ENCODE data around the gene MED27. TPM values are rescaled to one million over a fixed set of nuclear protein-coding genes. Genes with fewer than 3 reads are reported as not detected.
A peak's percentile ranks its signal among the peaks of the same experiment; 100 is the strongest.

MED27 gene
- total RNA-seq, 1 donor from 2014 or later: 41.0 TPM

DNA sequence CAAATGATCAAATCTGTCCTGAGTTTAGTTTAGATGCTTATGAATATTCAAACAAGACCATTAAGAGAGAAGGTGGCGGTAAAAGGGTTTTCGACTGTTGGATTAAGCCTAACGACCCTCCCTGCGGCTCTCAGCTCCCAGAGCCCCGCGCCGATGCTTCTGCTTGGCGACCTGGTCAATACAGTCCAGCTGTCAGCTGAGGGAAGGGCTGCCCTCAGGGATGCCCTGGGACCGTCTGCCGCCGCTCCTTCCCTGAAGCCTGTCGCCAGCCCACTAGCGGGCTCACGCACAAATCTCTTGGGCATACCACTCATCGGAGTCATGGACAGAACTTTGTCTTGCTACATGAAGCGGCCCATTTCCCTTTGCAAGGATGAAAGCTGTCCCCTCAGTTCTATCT, 203.2 kb downstream of the MED27 start:
- Mint-ChIP-seq H3K27me3 (ENCODE audit: insufficient read depth) (no peaks in the 10 kb centered on the region), H3K27ac (peak overlapping the region; percentile 69), H3K9me3 (no peaks in the 10 kb centered on the region), H3K4me3 (no peak overlapping the region), H3K4me1 (ENCODE audit: low read depth) (peaks cover 26% of the 10 kb centered on the region), H3K36me3 (ENCODE audit: low read depth) (no peaks in the 10 kb centered on the region)
- no peak for DNase-seq (ENCODE audit: low spot score)
- intact Hi-C loops (cut with micrococcal nuclease): loop anchor here (1.0 kb wide), 1 partner anchor 37 kb away; no protein-coding TSS in a partner anchor

DNA sequence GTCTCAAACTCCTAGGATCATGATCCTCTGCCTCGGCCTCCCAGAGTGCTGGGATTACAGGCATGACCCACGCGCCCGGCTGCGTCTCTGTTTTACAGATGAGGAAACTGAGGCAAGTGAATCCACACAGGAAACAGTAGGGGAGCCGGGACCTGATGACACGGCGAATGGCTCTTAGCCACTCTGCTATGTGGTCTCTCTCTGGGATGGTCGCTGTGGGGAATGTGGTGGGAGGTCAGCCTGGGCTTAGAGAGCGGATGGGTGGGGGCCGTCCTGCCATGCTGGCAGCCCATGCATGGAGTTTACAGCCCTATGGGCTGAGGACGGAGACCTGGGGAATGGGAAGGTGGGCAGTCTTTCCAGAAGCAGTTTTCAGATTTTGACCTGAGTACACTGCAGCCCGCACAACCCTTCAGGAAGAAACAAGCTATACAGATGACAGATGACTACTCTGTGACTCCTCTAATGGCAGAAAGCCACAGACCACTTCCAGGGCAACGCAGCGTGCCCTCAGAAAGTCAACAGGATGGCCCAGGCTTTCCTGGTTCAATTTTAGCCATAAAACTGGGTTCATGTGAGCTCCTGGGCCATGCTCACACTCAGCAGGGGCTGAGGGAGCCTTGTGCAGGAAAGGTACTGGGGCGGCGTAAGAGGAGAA, 203.7 kb downstream of the MED27 start:
- Mint-ChIP-seq H3K4me1 (ENCODE audit: low read depth) (peaks cover 21% of the 10 kb centered on the region), H3K27ac (peak overlapping the region; percentile 69), H3K4me3 (peak overlapping the region; percentile 33), H3K9me3 (no peaks in the 10 kb centered on the region), H3K36me3 (ENCODE audit: low read depth) (no peaks in the 10 kb centered on the region), H3K27me3 (ENCODE audit: insufficient read depth) (no peaks in the 10 kb centered on the region)
- intact Hi-C loops (cut with micrococcal nuclease): loop anchor here (1.0 kb wide), 1 partner anchor 37 kb away; no protein-coding TSS in a partner anchor
- DNase-seq (ENCODE audit: low spot score): peak; percentile 2

DNA sequence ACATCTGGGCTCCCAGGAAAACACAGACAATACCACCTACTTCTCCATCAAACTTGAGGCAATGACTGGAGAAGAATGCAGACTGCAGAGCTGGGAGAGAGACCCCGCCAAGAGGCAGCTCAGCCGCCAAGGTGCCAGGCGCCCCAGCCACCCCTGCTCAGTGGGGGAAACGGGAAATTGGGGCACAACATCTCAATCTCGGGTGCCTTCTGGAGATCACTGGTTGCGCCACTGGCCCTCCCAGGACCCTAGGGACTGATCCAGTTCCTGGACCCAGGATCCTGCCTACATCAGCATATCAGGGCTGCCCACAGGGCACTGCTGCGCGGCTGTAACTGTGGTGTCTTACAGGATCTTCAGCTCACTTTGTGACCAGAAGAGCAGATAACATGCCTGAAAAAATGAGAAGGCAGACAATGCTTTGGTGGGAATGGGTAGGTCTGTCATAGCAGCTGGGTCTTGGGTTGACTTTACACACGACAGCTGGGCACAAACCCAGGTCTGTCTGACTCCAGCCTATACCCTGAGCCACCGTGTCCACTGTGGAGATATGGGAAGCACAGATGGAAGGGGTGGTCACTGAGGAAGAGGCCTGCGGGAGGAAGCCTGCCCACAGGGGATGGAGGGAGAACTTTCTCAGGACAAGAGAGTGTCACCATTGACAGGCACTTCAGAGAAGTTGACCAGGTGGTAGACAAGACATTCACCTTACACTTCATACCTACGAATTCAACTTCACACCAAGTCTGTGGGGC, 204.6 kb downstream of the MED27 start:
- H3K36me3 Mint-ChIP-seq (ENCODE audit: low read depth): no peaks in the 10 kb centered on the region
- H3K4me1 Mint-ChIP-seq (ENCODE audit: low read depth): peaks cover 18% of the 10 kb centered on the region
- intact Hi-C loops (cut with micrococcal nuclease): no loop called here
- no peaks in the 10 kb centered on the region for H3K9me3 Mint-ChIP-seq
- no peak overlapping the region for H3K4me3 Mint-ChIP-seq
- H3K27me3 Mint-ChIP-seq (ENCODE audit: insufficient read depth): no peaks in the 10 kb centered on the region
- DNase-seq (ENCODE audit: low spot score): no peak
- H3K27ac Mint-ChIP-seq: no peak overlapping the region

DNA sequence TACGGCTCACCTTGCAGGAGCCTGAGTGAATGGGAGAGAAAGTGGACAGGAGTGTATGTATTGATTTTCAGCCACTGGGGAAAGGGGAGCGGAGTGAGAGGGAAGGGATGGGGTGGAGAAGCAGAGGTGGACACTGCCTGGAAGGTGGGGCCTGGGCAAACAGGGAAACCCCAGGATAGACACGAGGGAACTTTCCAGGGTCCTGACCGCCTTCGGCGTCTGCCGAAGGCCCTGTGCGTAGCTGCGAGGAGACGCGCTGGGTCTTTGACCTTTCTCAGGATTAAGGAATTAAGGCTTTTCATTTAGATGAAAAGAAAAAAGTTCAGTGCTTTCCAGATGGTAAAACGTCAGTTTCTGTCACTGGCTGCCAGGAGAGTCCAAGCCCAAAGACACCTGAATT, 205.2 kb downstream of the MED27 start:
- Mint-ChIP-seq H3K27ac (no peak overlapping the region), H3K36me3 (ENCODE audit: low read depth) (no peaks in the 10 kb centered on the region), H3K9me3 (no peaks in the 10 kb centered on the region), H3K4me3 (no peak overlapping the region), H3K4me1 (ENCODE audit: low read depth) (peaks cover 18% of the 10 kb centered on the region), H3K27me3 (ENCODE audit: insufficient read depth) (no peaks in the 10 kb centered on the region)
- no peak for DNase-seq (ENCODE audit: low spot score)
- intact Hi-C loops (cut with micrococcal nuclease): no loop called here

DNA sequence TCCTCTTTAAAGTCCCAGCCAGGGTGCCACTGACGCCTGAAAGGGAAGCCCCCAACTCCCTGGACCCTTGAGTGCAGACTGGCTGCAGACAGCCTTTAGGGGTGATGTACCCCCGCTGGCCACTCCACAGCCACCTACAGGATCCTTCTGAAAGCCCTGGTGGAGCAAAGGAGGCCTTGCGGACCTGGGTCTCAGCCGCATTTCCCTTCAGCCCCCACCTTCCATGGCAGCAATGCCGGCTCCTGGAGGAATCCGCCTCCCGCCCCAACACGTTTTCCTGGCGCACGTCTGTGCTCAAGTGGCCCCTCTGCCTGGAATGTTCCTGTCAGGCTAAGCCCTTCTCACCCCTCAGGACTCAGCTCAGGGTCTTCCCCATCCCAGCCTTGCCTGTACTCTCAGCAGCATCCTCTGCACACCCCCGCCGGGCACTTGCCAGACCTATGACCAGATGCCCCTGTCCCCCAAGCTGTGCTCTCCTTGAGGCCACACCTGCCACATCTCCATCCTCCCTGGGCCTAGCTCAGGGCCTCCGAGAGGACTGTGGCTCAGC, 205.7 kb downstream of the MED27 start:
- H3K36me3 Mint-ChIP-seq (ENCODE audit: low read depth): no peaks in the 10 kb centered on the region
- no peaks in the 10 kb centered on the region for H3K27me3 Mint-ChIP-seq (ENCODE audit: insufficient read depth)
- H3K4me3 Mint-ChIP-seq: no peak overlapping the region
- no peak overlapping the region for H3K27ac Mint-ChIP-seq
- no peak for DNase-seq (ENCODE audit: low spot score)
- H3K4me1 Mint-ChIP-seq (ENCODE audit: low read depth): peaks cover 18% of the 10 kb centered on the region
- intact Hi-C loops (cut with micrococcal nuclease): no loop called here
- no peaks in the 10 kb centered on the region for H3K9me3 Mint-ChIP-seq

DNA sequence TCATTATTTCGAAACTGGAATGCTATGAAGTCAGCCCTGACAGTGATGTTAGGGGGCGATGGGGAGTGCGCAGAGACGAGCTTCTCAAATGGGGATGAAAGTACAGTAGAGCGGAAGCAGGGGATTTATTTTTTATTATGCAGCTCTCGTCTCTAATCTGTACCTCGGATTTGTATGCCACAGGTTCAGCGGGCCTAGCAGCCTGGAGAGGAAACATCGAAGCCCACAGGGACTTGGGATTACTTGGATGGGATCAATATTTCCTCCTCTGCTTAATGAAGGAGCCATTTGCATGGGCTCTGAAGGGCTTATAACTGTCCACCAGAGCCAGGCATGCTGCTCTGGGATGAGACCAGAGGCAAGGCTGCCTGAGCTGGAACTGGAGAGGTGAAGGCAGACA, 206.3 kb downstream of the MED27 start:
- H3K36me3 Mint-ChIP-seq (ENCODE audit: low read depth): no peaks in the 10 kb centered on the region
- H3K4me1 Mint-ChIP-seq (ENCODE audit: low read depth): peaks cover 18% of the 10 kb centered on the region
- no peak overlapping the region for H3K27ac Mint-ChIP-seq
- H3K27me3 Mint-ChIP-seq (ENCODE audit: insufficient read depth): no peaks in the 10 kb centered on the region
- H3K9me3 Mint-ChIP-seq: no peaks in the 10 kb centered on the region
- no peak for DNase-seq (ENCODE audit: low spot score)
- intact Hi-C loops (cut with micrococcal nuclease): no loop called here
- no peak overlapping the region for H3K4me3 Mint-ChIP-seq

DNA sequence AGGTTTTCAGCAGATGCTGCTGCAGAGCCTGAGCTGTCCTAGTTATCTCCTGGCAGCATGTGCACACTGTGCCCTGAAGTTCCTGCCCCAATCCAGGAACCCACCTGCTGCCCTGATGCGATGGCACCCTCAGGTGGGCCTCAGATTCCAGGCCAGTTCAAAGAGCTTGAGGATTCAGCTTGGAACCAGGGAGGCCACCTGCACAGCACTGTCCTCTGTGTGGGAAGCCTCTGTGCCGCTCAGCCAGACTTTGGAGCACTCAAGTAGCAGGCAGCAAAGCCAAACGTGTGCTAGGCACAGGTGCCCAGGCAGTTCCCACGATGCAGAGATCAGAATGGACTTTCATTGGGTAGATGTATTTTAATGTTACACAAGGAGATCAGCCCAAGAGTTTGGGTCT, 207.0 kb downstream of the MED27 start:
- H3K36me3 Mint-ChIP-seq (ENCODE audit: low read depth): no peaks in the 10 kb centered on the region
- intact Hi-C loops (cut with micrococcal nuclease): no loop called here
- H3K27me3 Mint-ChIP-seq (ENCODE audit: insufficient read depth): no peaks in the 10 kb centered on the region
- no peaks in the 10 kb centered on the region for H3K9me3 Mint-ChIP-seq
- H3K27ac Mint-ChIP-seq: no peak overlapping the region
- H3K4me3 Mint-ChIP-seq: no peak overlapping the region
- no peak for DNase-seq (ENCODE audit: low spot score)
- H3K4me1 Mint-ChIP-seq (ENCODE audit: low read depth): peaks cover 18% of the 10 kb centered on the region

DNA sequence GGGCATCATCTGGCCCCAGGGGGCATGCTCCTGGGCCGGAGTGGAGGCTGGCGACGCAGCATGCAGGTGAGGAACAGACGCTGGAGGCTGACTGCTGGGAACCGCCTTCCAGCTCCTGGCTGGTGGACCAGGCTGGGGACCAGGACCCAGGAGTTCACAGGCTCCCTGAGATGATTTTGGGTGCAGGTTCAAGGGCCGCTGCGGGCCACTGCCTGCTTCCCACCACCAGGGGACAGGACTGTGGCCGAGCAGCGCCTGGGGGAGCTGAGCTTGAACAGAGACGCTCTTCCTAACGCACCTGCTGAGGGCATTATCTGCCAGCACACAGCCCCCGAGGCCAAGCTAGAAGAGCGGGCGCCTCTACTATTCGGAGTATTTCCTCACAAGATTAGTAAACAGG, 207.7 kb downstream of the MED27 start:
- intact Hi-C loops (cut with micrococcal nuclease): no loop called here
- no peak for DNase-seq (ENCODE audit: low spot score)
- Mint-ChIP-seq H3K9me3 (no peaks in the 10 kb centered on the region), H3K27ac (no peak overlapping the region), H3K27me3 (ENCODE audit: insufficient read depth) (no peaks in the 10 kb centered on the region), H3K4me1 (ENCODE audit: low read depth) (peaks cover 12% of the 10 kb centered on the region), H3K36me3 (ENCODE audit: low read depth) (no peaks in the 10 kb centered on the region), H3K4me3 (no peak overlapping the region)

DNA sequence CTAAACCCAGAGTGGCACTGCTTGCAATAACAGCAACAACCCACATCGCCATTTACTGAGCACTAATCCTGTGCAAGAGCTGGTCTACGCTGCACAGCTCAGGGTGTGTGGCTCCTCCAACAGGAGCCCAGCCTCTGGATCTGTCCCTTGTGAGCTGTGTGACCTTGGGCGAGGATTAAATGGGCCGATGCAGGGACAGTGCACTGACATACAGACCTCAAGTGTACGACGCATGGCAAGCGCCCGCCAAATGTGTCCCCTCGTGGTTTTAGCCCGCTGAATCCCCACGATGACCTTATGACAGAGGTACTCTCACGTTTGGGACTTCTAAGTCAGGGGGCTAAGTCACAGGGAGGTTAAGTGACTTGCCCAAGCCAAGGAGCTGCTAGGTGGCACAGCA, 209.5 kb downstream of the MED27 start:
- H3K9me3 Mint-ChIP-seq: no peaks in the 10 kb centered on the region
- no peak overlapping the region for H3K4me3 Mint-ChIP-seq
- DNase-seq (ENCODE audit: low spot score): no peak
- no peaks in the 10 kb centered on the region for H3K4me1 Mint-ChIP-seq (ENCODE audit: low read depth)
- peaks cover 1% of the 10 kb centered on the region for H3K36me3 Mint-ChIP-seq (ENCODE audit: low read depth)
- intact Hi-C loops (cut with micrococcal nuclease): no loop called here
- no peak overlapping the region for H3K27ac Mint-ChIP-seq
- no peaks in the 10 kb centered on the region for H3K27me3 Mint-ChIP-seq (ENCODE audit: insufficient read depth)

DNA sequence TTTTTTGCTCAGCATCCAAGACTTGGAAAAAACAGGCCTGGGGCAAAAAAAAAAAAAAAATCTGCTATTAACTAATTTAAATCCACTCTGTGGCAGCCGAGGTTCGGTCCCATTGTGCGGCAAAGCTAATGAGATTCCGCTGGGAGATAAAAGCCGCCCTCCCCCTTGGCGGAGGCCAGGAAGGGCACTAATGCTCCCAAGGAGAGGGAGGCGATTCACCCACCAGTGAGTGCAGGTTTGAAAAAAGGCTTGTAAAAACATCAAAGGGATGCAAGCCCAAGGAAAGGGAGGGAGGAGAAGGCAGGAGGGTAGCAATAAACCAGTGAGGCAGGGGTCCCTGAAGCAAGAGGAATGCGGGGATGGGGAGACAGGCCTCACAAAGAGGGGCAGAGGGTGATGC, 210.3 kb downstream of the MED27 start:
- no peak overlapping the region for H3K4me3 Mint-ChIP-seq

DNA sequence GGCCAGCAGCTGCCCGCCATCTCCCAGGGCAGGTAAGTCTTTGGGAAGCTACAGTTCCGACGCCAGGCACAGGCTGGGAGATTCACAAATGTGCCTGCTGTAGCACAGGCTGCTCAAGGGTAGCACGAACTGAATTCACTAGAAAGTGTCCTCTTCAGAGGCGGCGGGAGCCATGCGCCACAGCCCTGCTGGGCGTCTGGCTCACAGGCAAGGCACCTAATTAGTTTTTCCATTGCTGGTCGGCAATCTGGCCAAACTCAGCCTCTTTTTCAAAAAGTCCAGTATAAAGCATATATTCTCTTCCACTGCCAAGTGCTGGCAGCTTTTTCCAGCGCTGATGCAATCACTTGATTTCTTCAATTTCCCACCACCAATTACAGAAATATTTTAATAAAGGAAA, 210.9 kb downstream of the MED27 start:
- intact Hi-C loops (cut with micrococcal nuclease): no loop called here
- no peaks in the 10 kb centered on the region for H3K9me3 Mint-ChIP-seq
- no peak overlapping the region for H3K27ac Mint-ChIP-seq

More for the DNA sequence above, 210.3 kb downstream of the MED27 start:
- intact Hi-C loops (cut with micrococcal nuclease): no loop called here
- DNase-seq (ENCODE audit: low spot score): no peak
- H3K9me3 Mint-ChIP-seq: no peaks in the 10 kb centered on the region
- H3K36me3 Mint-ChIP-seq (ENCODE audit: low read depth): peaks cover 1% of the 10 kb centered on the region
- no peak overlapping the region for H3K27ac Mint-ChIP-seq
- no peaks in the 10 kb centered on the region for H3K4me1 Mint-ChIP-seq (ENCODE audit: low read depth)
- no peaks in the 10 kb centered on the region for H3K27me3 Mint-ChIP-seq (ENCODE audit: insufficient read depth)

DNA sequence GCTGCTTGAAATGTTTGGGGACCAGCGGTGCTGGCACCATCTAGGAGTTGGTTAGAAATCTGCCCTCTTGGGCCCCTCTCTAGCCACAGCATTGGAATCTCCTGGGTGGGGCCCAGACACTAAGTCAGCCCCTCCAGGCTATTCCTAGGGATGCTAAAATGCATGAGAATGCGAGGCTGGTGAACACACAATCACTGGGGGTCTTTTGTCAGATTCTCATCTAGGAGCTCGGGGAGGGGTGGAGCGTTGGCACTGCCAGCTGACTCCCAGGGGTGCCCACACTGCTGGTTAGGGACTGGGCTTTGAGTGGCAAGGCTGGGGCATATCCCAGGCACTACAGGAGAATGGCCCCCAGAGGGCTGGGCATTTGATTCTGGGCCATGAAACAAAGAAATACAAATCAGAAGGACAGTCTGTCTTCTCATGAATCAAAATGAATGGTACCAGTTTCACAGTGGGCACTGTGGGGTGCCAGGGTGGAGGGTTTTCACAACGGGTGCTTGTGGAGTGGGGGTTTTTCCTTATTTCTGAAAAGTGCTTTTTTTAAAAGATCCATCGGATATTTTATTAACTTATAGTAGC, 212.0 kb downstream of the MED27 start:
- no peaks in the 10 kb centered on the region for H3K27me3 Mint-ChIP-seq (ENCODE audit: insufficient read depth)
- DNase-seq (ENCODE audit: low spot score): no peak
- H3K9me3 Mint-ChIP-seq: no peaks in the 10 kb centered on the region
- H3K4me3 Mint-ChIP-seq: no peak overlapping the region
- H3K27ac Mint-ChIP-seq: no peak overlapping the region
- no peaks in the 10 kb centered on the region for H3K4me1 Mint-ChIP-seq (ENCODE audit: low read depth)
- intact Hi-C loops (cut with micrococcal nuclease): no loop called here
- H3K36me3 Mint-ChIP-seq (ENCODE audit: low read depth): peaks cover 1% of the 10 kb centered on the region

More for the DNA sequence above, 210.9 kb downstream of the MED27 start:
- Mint-ChIP-seq H3K4me3 (no peak overlapping the region), H3K4me1 (ENCODE audit: low read depth) (no peaks in the 10 kb centered on the region), H3K36me3 (ENCODE audit: low read depth) (peaks cover 1% of the 10 kb centered on the region), H3K27me3 (ENCODE audit: insufficient read depth) (no peaks in the 10 kb centered on the region)
- DNase-seq (ENCODE audit: low spot score): no peak
